BE2C (cell line): ENCODE data around the gene ENGASE.

ENCODE experiments used
- DNase-seq: peaks from one replicate; pipeline ENCODE4 v3.0.0-alpha.2; 2020
- H3K27me3 ChIP-seq: fragments of 250-450 bp; sonication (Bioruptor Pico); 2 replicates; pipeline ENCODE4 v1.5.1; 2020; ENCODE audit warnings: mild to moderate bottlenecking
- H3K36me3 ChIP-seq: fragments of 250-450 bp; sonication (Bioruptor Pico); 2 replicates; pipeline ENCODE4 v1.5.1; 2020; ENCODE audit warnings: mild to moderate bottlenecking
- H3K4me1 ChIP-seq: fragments of 250-450 bp; sonication (Bioruptor Pico); 2 replicates; pipeline ENCODE4 v1.5.1; 2020
- H3K4me3 ChIP-seq: 2 replicates; pipeline ENCODE4 v1.5.1; 2011; ENCODE audit warnings: low read depth, low read length
- H3K9me3 ChIP-seq: fragments of 250-450 bp; sonication (Bioruptor Pico); 2 replicates; pipeline ENCODE4 v1.5.1; 2020
- CTCF ChIP-seq: IDR thresholded peaks from 2 replicates; pipeline ENCODE4 v1.5.1; 2012; ENCODE audit warnings: mild to moderate bottlenecking, low read depth, low read length

The ENGASE gene

DNA sequence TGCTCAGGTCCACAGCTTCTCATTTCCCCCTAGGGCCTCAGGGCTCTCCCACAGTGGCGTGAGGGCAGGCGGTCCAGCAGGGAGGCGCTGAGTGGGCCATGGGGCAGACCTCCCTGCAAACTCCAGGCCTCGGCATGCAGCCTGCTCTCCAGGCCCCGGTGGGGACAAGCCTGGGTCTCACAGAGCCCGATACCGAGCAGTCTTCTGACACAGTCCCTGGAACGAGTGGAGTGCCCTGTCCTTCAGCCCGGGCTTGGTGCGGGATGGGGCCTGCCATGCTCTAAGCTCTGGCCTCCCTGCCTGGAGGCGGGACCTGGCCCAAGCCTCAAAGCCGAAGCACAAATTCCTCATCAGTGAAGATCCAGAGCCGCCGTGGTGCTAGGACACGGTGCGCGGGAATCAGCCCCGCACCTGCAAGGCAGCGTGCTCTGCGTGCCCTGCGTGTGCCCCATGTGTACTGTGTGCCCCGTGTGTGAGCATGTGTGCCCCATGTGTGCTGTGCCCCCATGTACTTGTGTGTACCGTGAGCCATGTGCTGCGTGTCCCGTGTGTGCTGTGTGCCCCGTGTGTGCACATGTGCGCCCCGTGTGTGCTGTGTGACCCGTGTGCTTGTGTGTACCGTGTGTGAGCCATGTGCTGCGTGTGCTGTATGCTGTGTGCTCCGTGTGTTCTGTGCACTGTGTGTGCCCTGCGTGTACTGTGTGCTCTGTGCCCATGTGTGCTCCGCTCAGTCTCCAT is 56.1 kb downstream of the ENGASE start:
- no peak for TF ChIP-seq CTCF
- Histone ChIP-seq H3K4me1 (no peaks in the 10 kb centered on the region), H3K27me3 (peaks cover 85% of the 10 kb centered on the region), H3K36me3 (no peaks in the 10 kb centered on the region), H3K4me3 (no peak overlapping the region), H3K9me3 (no peaks in the 10 kb centered on the region)
- no peak for DNase-seq

DNA sequence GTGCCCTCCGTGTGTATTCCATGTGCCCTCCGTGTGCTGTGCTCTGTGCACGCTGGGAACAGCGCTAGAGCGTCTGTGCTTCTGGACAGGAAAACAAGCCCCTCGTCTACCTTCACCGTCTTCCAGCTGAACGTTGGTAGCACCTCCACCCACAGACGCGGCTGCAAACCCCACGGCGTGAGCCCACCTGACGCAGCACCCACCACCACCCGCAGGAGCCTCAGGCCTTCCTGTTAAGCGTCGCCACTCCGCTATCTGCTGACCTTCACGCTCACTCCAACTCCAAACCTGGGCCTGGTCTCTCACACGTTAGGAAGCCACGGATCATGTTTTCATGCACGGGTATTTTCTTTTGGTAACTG is 56.6 kb downstream of the ENGASE start:
- no peak for DNase-seq
- no peak overlapping the region for H3K4me3 ChIP-seq
- no peaks in the 10 kb centered on the region for H3K9me3 ChIP-seq
- no peak for TF ChIP-seq CTCF
- H3K4me1 ChIP-seq: no peaks in the 10 kb centered on the region
- H3K36me3 ChIP-seq: no peaks in the 10 kb centered on the region
- H3K27me3 ChIP-seq: peaks cover 85% of the 10 kb centered on the region

DNA sequence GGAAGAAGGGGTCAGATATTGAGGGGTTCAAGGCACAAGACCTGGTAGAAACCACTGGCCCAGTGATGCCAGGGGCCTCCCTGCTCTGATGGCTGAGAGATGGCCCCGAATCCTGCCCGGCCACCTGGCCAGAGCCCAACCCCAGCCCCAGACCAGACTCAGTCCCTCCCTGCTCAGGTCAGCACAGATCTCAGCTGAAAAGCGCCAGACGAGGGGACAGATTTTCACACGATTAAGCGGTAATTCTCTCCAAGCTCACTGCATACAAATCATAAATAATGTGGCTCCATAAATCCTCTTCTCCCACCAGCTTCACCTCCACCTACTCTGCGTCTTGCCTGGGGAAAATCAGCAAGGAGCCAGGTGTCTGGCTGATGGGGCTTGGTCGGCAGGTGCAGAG is 57.1 kb downstream of the ENGASE start:
- no peaks in the 10 kb centered on the region for H3K9me3 ChIP-seq
- TF ChIP-seq CTCF: no peak
- no peak for DNase-seq

DNA sequence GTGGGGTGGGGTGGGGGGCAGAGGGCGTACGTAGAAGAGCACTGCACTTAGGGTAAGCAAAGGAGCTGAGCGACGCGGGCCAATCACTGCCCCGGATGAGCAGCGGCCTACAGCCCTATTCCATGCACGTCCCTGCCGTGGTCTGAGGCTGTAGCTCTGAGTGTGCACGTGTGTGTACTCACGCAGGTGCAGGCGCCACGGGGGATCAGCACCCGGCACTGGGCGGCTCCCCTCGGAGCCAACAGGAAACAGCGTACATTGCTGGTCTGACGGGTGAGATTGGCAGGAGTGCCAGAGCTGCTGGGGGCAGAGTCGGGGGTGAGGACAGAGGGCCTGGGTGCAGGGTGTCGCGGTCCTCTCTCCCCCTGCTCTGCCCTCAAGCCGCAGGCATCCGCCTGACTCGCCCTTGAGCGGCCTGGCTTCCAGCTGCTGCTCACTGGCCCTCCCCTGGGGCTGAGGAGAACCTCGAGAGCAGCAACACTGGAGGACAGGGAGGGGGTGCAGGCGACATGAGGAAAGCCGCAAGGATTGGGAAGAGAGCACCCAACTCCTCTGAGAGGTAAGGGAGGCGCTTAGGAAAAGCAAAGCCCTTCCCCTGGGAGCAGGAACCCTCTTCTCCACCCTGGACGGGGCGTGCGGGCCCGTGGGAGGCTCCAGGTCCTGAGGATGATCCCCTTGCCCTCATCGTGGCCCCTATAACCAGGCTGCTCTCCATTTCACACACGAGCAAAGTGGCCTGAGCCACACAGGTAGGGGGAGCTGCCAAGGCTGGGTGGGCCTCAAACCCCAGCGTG is 57.8 kb downstream of the ENGASE start:
- Histone ChIP-seq H3K4me1 (no peaks in the 10 kb centered on the region), H3K27me3 (peaks cover 85% of the 10 kb centered on the region), H3K36me3 (no peaks in the 10 kb centered on the region), H3K9me3 (no peaks in the 10 kb centered on the region), H3K4me3 (no peak overlapping the region)
- DNase-seq: no peak
- no peak for TF ChIP-seq CTCF

More for the DNA sequence above, 57.1 kb downstream of the ENGASE start:
- H3K4me3 ChIP-seq: no peak overlapping the region
- no peaks in the 10 kb centered on the region for H3K4me1 ChIP-seq
- peaks cover 85% of the 10 kb centered on the region for H3K27me3 ChIP-seq
- no peaks in the 10 kb centered on the region for H3K36me3 ChIP-seq

DNA sequence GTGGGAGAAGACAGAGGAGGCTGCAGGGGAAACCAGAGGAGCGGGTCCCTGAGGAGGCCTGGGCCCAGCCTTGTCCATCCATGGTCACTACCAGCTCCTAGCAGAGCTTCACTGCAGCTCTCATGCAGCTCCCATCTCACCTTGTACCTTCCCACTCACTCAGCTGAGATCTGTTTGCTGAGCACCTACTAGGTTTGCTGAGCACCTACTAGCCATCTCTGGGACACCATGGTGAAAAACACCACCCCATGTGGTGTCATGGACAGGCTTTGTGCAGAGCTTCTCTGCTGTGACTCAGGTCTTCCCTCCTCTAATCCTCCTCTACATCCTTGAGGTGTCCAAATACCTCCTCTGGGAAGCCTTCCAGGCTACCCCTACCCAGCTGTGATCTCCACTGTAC is 58.6 kb downstream of the ENGASE start:
- TF ChIP-seq CTCF: no peak
- H3K27me3 ChIP-seq: peaks cover 85% of the 10 kb centered on the region
- no peak for DNase-seq
- H3K9me3 ChIP-seq: no peaks in the 10 kb centered on the region
- H3K36me3 ChIP-seq: no peaks in the 10 kb centered on the region
- H3K4me3 ChIP-seq: no peak overlapping the region
- H3K4me1 ChIP-seq: no peaks in the 10 kb centered on the region

- no peak overlapping the region for H3K4me3 ChIP-seq
Measured at GRCh38 chr17:79133985-79134384, 59.4 kb downstream of the ENGASE start.

More at GRCh38 chr17:79133985-79134384, 59.4 kb downstream of the ENGASE start:
- peaks cover 79% of the 10 kb centered on the region for H3K27me3 ChIP-seq
- H3K4me1 ChIP-seq: no peaks in the 10 kb centered on the region
- no peak for DNase-seq
- no peak for TF ChIP-seq CTCF
- no peaks in the 10 kb centered on the region for H3K36me3 ChIP-seq
- H3K9me3 ChIP-seq: no peaks in the 10 kb centered on the region
